MM.1S (cell line): ENCODE data around the gene SYT13.

Experiments used
- CTCF ChIP-seq: fragments of 300-600 bp; sonication (generic); IDR thresholded peaks from 2 replicates; pipeline ENCODE4 v1.5.1; 2016; ENCODE audit warnings: antibody characterized with exemption, low read length, mixed read lengths
- EZH2 ChIP-seq: fragments of 300-600 bp; sonication (generic); optimal IDR thresholded peaks from 2 replicates; pipeline ENCODE3; 2017; ENCODE audit warnings: low read depth, mild to moderate bottlenecking, antibody characterized with exemption, low read length, mixed read lengths

GRCh38 chr11:45264839-45265515 lies 21.2 kb downstream of the SYT13 start:
- TF ChIP-seq CTCF, result no peak
- TF ChIP-seq EZH2, result no peak
